A549 (cell line): ENCODE measurements around the gene KIR3DL2. TPM values are rescaled to one million over a fixed set of nuclear protein-coding genes. Genes with fewer than 3 reads are reported as not detected.
"Not testable (repeated sequence)": the region's sequence is repeated elsewhere in the genome, so short reads cannot be mapped to it uniquely, and the experiment has no call there.

Experiments used
- ATAC-seq, 2 experiments: fragments of 200-7000 bp in 1 of 2; fragments of >200 bp in 1 of 2; cut with Nextera tagmentation in 1 of 2; cut with Tn5 transposase in 1 of 2; 3 replicates each; pipeline versions ENCODE4 v1.8.0 to v1.9.1; 2018 to 2020; ENCODE audit warnings: mild to moderate bottlenecking in 1 of 2, moderate library complexity in 1 of 2
- CTCF ChIA-PET: fragments of 300-600 bp; sonication (Branson Sonifier 250); formaldehyde crosslinking; extraction: SDS; loops from one replicate; lab custom pipeline; 2021; ENCODE audit warnings: antibody characterized with exemption, inconsistent platforms; lab: Yijun Ruan, JAX
- POLR2A ChIA-PET: fragments of 350-600 bp; formaldehyde crosslinking; extraction: SDS; loops from one replicate; lab custom pipeline; 2021; ENCODE audit warnings: antibody characterized with exemption, inconsistent platforms; lab: Yijun Ruan, JAX
- DNase-seq, 2 experiments: peaks; one replicate each; pipeline versions ENCODE4 v3.0.0 to v3.0.0-alpha.2; 2011 to 2016; ENCODE audit warnings: low read depth in 1 of 2, low spot score in 1 of 2
- FAIRE-seq: peaks from 2 replicates; lab custom pipeline; 2011; peaks lifted over from hg19 to GRCh38; lab: Jason Lieb, UNC
- H3K27ac ChIP-seq, 2 experiments: fragments of >200 bp; sonication (Bioruptor Twin); formaldehyde crosslinking; 3 replicates each; pipeline ENCODE4 v1.5.1; 2016 to 2017
- H3K4me1 ChIP-seq: fragments of >200 bp; sonication (Bioruptor Twin); formaldehyde crosslinking; 3 replicates; pipeline ENCODE4 v1.6.1; 2016
- H3K4me2 ChIP-seq: fragments of >200 bp; sonication (Bioruptor Twin); formaldehyde crosslinking; 3 replicates; pipeline ENCODE4 v1.6.1; 2016
- H3K4me3 ChIP-seq: fragments of >200 bp; sonication (Bioruptor Twin); formaldehyde crosslinking; 3 replicates; pipeline ENCODE4 v1.5.1; 2016
- H3K9me3 ChIP-seq: fragments of >200 bp; sonication (Bioruptor Twin); formaldehyde crosslinking; 3 replicates; pipeline ENCODE4 v1.6.1; 2016
- CBX2 ChIP-seq: fragments of 200-600 bp; sonication (generic); IDR thresholded peaks from 2 replicates; pipeline ENCODE4 v1.6.1; 2016; ENCODE audit warnings: low read depth, mild to moderate bottlenecking, borderline replicate concordance
- CEBPB ChIP-seq, 2 experiments: fragments of >200 bp in 1 of 2; sonication (Bioruptor Twin) in 1 of 2; formaldehyde crosslinking in 1 of 2; IDR thresholded peaks; 2 replicates each; pipeline ENCODE4 v1.6.1; 2012 to 2016
- CHD4 ChIP-seq: fragments of 200-600 bp; sonication (generic); IDR thresholded peaks from 2 replicates; pipeline ENCODE4 v1.6.1; 2016; ENCODE audit warnings: antibody characterized with exemption, mild to moderate bottlenecking, borderline replicate concordance
- EHF ChIP-seq: fragments of 250-450 bp; sonication (Bioruptor Pico); IDR thresholded peaks from 2 replicates; pipeline ENCODE4 v1.5.0; 2020; ENCODE audit warnings: mild to moderate bottlenecking
- FOSB ChIP-seq: fragments of 250-450 bp; sonication (Bioruptor Pico); IDR thresholded peaks from 2 replicates; pipeline ENCODE4 v1.5.0; 2020; ENCODE audit warnings: mild to moderate bottlenecking, moderate library complexity
- HDAC2 ChIP-seq: fragments of 200-600 bp; sonication (generic); IDR thresholded peaks from 2 replicates; pipeline ENCODE4 v1.6.1; 2016
- HOXA7 ChIP-seq: fragments of 250-450 bp; sonication (Bioruptor Pico); IDR thresholded peaks from 2 replicates; pipeline ENCODE4 v1.5.0; 2020; ENCODE audit warnings: mild to moderate bottlenecking, moderate library complexity
- HOXB13 ChIP-seq: fragments of 250-450 bp; sonication (Bioruptor Pico); IDR thresholded peaks from 2 replicates; pipeline ENCODE4 v1.5.0; 2020; ENCODE audit warnings: low read depth, mild to moderate bottlenecking, moderate library complexity
- JUNB ChIP-seq: fragments of >200 bp; sonication (Bioruptor Twin); formaldehyde crosslinking; IDR thresholded peaks from 2 replicates; pipeline ENCODE4 v1.6.1; 2016
- KDM1A ChIP-seq: fragments of 200-600 bp; sonication (generic); IDR thresholded peaks from 2 replicates; pipeline ENCODE4 v1.6.1; 2016; ENCODE audit warnings: low read depth, mild to moderate bottlenecking
- MAFK ChIP-seq: fragments of 450-650 bp; IDR thresholded peaks from 2 replicates; pipeline ENCODE4 v1.6.1; 2014; ENCODE audit not compliant: partially characterized antibody
- MAX ChIP-seq: IDR thresholded peaks from 2 replicates; pipeline ENCODE4 v1.6.1; 2012
- NPAS2 ChIP-seq: fragments of 250-450 bp; sonication (Bioruptor Pico); IDR thresholded peaks from 2 replicates; pipeline ENCODE4 v1.8.0; 2022; ENCODE audit warnings: mild to moderate bottlenecking, moderate library complexity, borderline replicate concordance
- NR3C1 ChIP-seq: fragments of >200 bp; sonication (Bioruptor Twin); formaldehyde crosslinking; IDR thresholded peaks from 3 replicates; pipeline ENCODE4 v1.6.1; 2017
- POLR2AphosphoS2 ChIP-seq: conservative IDR thresholded peaks from 2 replicates; pipeline ENCODE4 v1.6.1; 2012; ENCODE audit warnings: low read length, improper control_type of control experiment, inconsistent platforms
- RFX5 ChIP-seq: fragments of 450-650 bp; IDR thresholded peaks from 2 replicates; pipeline ENCODE4 v1.7.1; 2014; ENCODE audit warnings: antibody characterized with exemption, mild to moderate bottlenecking, moderate library complexity
- TFCP2L1 ChIP-seq: fragments of 250-450 bp; sonication (Bioruptor Pico); IDR thresholded peaks from 2 replicates; pipeline ENCODE4 v1.5.0; 2021; ENCODE audit warnings: mild to moderate bottlenecking
- ZFP36 ChIP-seq: fragments of 450-650 bp; IDR thresholded peaks from 2 replicates; pipeline ENCODE4 v1.6.1; 2014; ENCODE audit warnings: borderline replicate concordance; ENCODE audit not compliant: partially characterized antibody
- ZNF302 ChIP-seq: fragments of 250-450 bp; sonication (Bioruptor Pico); IDR thresholded peaks from 2 replicates; pipeline ENCODE4 v1.9.0; 2021; ENCODE audit warnings: inconsistent platforms, mild to moderate bottlenecking, moderate library complexity
- WGBS: methylation state at CpG from one replicate; pipeline ENCODE4 v1.1.6; 2017; ENCODE audit errors: missing lambda C conversion rate; 5-methylcytosine and 5-hydroxymethylcytosine counted together
- polyA minus RNA-seq: library from RNA; depleted of rRNA, polyadenylated mRNA; stranded (reverse); fragments of >200 nt; gene quantifications from 2 replicates; pipeline ENCODE4 v1.2.3, GENCODE V29; 2011; rRNA and poly(A)+ RNA removed
- polyA plus RNA-seq, 4 experiments: library from polyadenylated mRNA; depleted of rRNA in 3 of 4; stranded (reverse); fragments of >200 nt; fragmentation: RNase III in 1 of 4; extraction: RNeasy Plus Mini Kit Qiagen cat#74134 plus additional on column Dnase treatment in 1 of 4; gene quantifications; 2 replicates in 3 of 4; 3 replicates in 1 of 4; pipeline ENCODE4 v1.2.3, GENCODE V29; 2011 to 2017
- TF ChIP-seq, protein P1 (sequence below): fragments of 250-450 bp; sonication (Bioruptor Pico); IDR thresholded peaks from 2 replicates; pipeline ENCODE4 v1.5.0; 2021; ENCODE audit warnings: mild to moderate bottlenecking, moderate library complexity, borderline replicate concordance

Gene KIR3DL2
- polyA plus RNA-seq (2011; rRNA removed) (not detected in 2 replicates), polyA plus RNA-seq (2017; fragmentation: RNase III; extraction: RNeasy Plus Mini Kit Qiagen cat#74134 plus additional on column Dnase treatment) (not detected in 3 replicates), polyA minus RNA-seq (not detected in 2 replicates)
- polyA plus RNA-seq (2012; cell fraction: cytosol; rRNA removed), result not detected in 2 replicates
- polyA plus RNA-seq (2012; cell fraction: nucleus; rRNA removed), result not detected in 2 replicates

- ATAC-seq, H3K9me3 ChIP-seq, H3K4me3 ChIP-seq, H3K27ac ChIP-seq, CTCF ChIA-PET, H3K4me2 ChIP-seq, POLR2A ChIA-PET, H3K4me1 ChIP-seq, FAIRE-seq, DNase-seq: not testable (repeated sequence)
- 71% methylated on average over 16 of the region's 16 CpGs for WGBS
These were observed at the start of gene KIR3DL2 for GRCh38 chr19:54850061-54850640. Gene KIR3DL2 (plus strand): TSS chr19:54850443. CDS start chr19:54850476, 33 bp downstream.

GRCh38 chr19:54803410-54803809, 46.8 kb upstream of the KIR3DL2 start, which contains the start of gene KIR2DL4:
Gene KIR2DL4 (plus strand): TSS chr19:54803610. CDS start chr19:54803652, 42 bp downstream.
- CTCF ChIA-PET, result no interaction called here
- DNase-seq (no peak), FAIRE-seq (no peak)
- no peak within 1 kb of the TSS for H3K4me2 ChIP-seq
- no peaks in the 10 kb centered on the region for H3K4me1 ChIP-seq
- H3K4me3 ChIP-seq, result no peak within 1 kb of the TSS
- 25% methylated on average over 9 of the region's 10 CpGs for whole genome bisulfite sequencing
- no peaks in the 10 kb centered on the region; the same call in 2 of the 3 replicates for H3K9me3 ChIP-seq
- TF ChIP-seq NR3C1 (no peak), HOXB13 (no peak), POLR2AphosphoS2 (no peak), ZNF302 (CRISPR knock-in tag) (no peak), RFX5 (no peak), FOSB (CRISPR knock-in tag) (no peak), MAFK (no peak), ZFP36 (no peak), CHD4 (no peak), CEBPB (IDR thresholded peaks at IDR 0.05) (no peak), HOXA7 (CRISPR knock-in tag) (no peak)
- TF ChIP-seq, all 56 proteins: peak for 0
- ATAC-seq, result no peak
- POLR2A ChIA-PET, result no interaction called here
- no peak within 1 kb of the TSS for H3K27ac ChIP-seq

- Histone ChIP-seq H3K4me3 (no peak overlapping the region), H3K4me2 (no peak overlapping the region), H3K9me3 (no peaks in the 10 kb centered on the region; the same call in 2 of the 3 replicates), H3K4me1 (no peaks in the 10 kb centered on the region), H3K27ac (no peak overlapping the region)
- WGBS, result 9% methylated on average over 5 of the region's 5 CpGs
- no peak for ATAC-seq
- no peak for TF ChIP-seq EHF (CRISPR knock-in tag)
- TF ChIP-seq CHD4, result no peak
- no peak for TF ChIP-seq CBX2
- no peak for TF ChIP-seq NPAS2 (CRISPR knock-in tag)
- no peak for TF ChIP-seq POLR2AphosphoS2
- no peak for FAIRE-seq
- no peak for DNase-seq
- ChIA-PET POLR2A (no interaction called here), CTCF (no interaction called here)
These were observed 46.1 kb upstream of the KIR3DL2 start for GRCh38 chr19:54804101-54804500.

DNA sequence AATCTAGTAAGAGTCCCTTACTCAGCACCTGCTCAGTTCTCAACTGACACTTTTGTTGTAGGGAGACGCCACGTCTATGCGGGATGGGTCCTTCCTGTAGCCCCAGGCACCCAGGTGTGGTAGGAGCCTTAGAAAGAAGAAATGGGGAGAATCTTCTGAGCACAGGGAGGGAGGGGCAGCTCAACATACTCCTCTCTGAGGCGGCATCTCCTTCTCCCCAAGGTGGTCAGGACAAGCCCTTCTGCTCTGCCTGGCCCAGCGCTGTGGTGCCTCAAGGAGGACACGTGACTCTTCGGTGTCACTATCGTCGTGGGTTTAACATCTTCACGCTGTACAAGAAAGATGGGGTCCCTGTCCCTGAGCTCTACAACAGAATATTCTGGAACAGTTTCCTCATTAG, 45.7 kb upstream of the KIR3DL2 start:
- no peak for FAIRE-seq
- TF ChIP-seq JUNB (no peak), NPAS2 (CRISPR knock-in tag) (no peak), TFCP2L1 (CRISPR knock-in tag) (no peak), HDAC2 (no peak), KDM1A (no peak), MAX (no peak), CBX2 (no peak), POLR2AphosphoS2 (no peak)
- TF ChIP-seq, protein P1, sequence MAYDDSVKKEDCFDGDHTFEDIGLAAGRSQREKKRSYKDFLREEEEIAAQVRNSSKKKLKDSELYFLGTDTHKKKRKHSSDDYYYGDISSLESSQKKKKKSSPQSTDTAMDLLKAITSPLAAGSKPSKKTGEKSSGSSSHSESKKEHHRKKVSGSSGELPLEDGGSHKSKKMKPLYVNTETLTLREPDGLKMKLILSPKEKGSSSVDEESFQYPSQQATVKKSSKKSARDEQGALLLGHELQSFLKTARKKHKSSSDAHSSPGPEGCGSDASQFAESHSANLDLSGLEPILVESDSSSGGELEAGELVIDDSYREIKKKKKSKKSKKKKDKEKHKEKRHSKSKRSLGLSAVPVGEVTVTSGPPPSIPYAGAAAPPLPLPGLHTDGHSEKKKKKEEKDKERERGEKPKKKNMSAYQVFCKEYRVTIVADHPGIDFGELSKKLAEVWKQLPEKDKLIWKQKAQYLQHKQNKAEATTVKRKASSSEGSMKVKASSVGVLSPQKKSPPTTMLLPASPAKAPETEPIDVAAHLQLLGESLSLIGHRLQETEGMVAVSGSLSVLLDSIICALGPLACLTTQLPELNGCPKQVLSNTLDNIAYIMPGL (CRISPR knock-in tag), result no peak
- no peak overlapping the region for H3K27ac ChIP-seq
- CTCF ChIA-PET, result no interaction called here
- POLR2A ChIA-PET, result no interaction called here
- ATAC-seq, result no peak
- DNase-seq, result no peak
- WGBS, result 40% methylated on average over 10 of the region's 10 CpGs
- no peaks in the 10 kb centered on the region for H3K4me1 ChIP-seq
- H3K9me3 ChIP-seq, result no peaks in the 10 kb centered on the region; the same call in 2 of the 3 replicates
- no peak overlapping the region for H3K4me2 ChIP-seq
- H3K4me3 ChIP-seq, result no peak overlapping the region
